ENCODE data around the gene RALGDS. TPM values are rescaled to one million over a fixed set of nuclear protein-coding genes. Genes with fewer than 3 reads are reported as not detected.
A peak's percentile ranks its signal among the peaks of the same experiment; 100 is the strongest.

Gene RALGDS
- total and polyA plus RNA-seq, 12 donors, result 15.6 to 45.1 (median 28.1) TPM

- H3K27ac ChIP-seq, result no peak overlapping the region
- H3K4me1 ChIP-seq, result peaks cover 0 to 11% (median 0%) of the 10 kb centered on the region in 9 donors
- no peak for DNase-seq
- intact Hi-C loops (cut with DNase I), result loop anchor here in 1 of 10 donors (10.0 kb wide), 1 partner anchor 62 kb away; no protein-coding TSS in a partner anchor
- no peak for ATAC-seq
- H3K4me3 ChIP-seq, result no peak overlapping the region
- H3K9me3 ChIP-seq, result no peaks in the 10 kb centered on the region
- TF ChIP-seq CTCF (IDR thresholded peaks at IDR 0.05), result no peak
- H3K36me3 ChIP-seq, result peaks cover 5 to 98% (median 64%) of the 10 kb centered on the region in 9 donors
- no peaks in the 10 kb centered on the region for H3K27me3 ChIP-seq
- 95 to 96% methylated on average over 17 of the region's 17 CpGs for WGBS, 2 donors
Observed at GRCh38 chr9:133106511-133107244, 14.4 kb downstream of the RALGDS start.

GRCh38 chr9:133105461-133105770 lies 15.6 kb downstream of the RALGDS start:
- Histone ChIP-seq H3K4me3 (no peak overlapping the region), H3K27ac (no peak overlapping the region), H3K9me3 (no peaks in the 10 kb centered on the region), H3K27me3 (no peaks in the 10 kb centered on the region), H3K4me1 (peaks cover 0 to 7% (median 0%) of the 10 kb centered on the region in 9 donors), H3K36me3 (peaks cover 11 to 98% (median 73%) of the 10 kb centered on the region in 9 donors)
- intact Hi-C loops (cut with DNase I), result loop anchor here in 1 of 10 donors (10.0 kb wide), 1 partner anchor 61 kb away; no protein-coding TSS in a partner anchor
- no peak for DNase-seq
- TF ChIP-seq CTCF (IDR thresholded peaks at IDR 0.05), result no peak
- no peak for ATAC-seq
- 89 to 90% methylated on average over 7 of the region's 7 CpGs for WGBS, 2 donors

GRCh38 chr9:133104718-133105460 lies 16.2 kb downstream of the RALGDS start:
- Histone ChIP-seq H3K9me3 (no peaks in the 10 kb centered on the region), H3K36me3 (peaks cover 11 to 98% (median 74%) of the 10 kb centered on the region in 9 donors), H3K4me1 (peaks cover 0 to 7% (median 0%) of the 10 kb centered on the region in 9 donors), H3K27ac (no peak overlapping the region), H3K27me3 (no peaks in the 10 kb centered on the region), H3K4me3 (no peak overlapping the region)
- ATAC-seq (no peak), DNase-seq (no peak)
- WGBS, 2 donors, result 86 to 92% methylated on average over 15 of the region's 15 CpGs
- intact Hi-C loops (cut with DNase I), result loop anchor here in 1 of 10 donors (10.0 kb wide), 1 partner anchor 60 kb away; no protein-coding TSS in a partner anchor
- no peak for TF ChIP-seq CTCF (IDR thresholded peaks at IDR 0.05)

- no peak for DNase-seq
- WGBS, 2 donors, result 83 to 85% methylated on average over 12 of the region's 12 CpGs
- TF ChIP-seq CTCF (IDR thresholded peaks at IDR 0.05), result no peak
- H3K36me3 ChIP-seq, result peaks cover 8 to 98% (median 77%) of the 10 kb centered on the region in 9 donors
- no peaks in the 10 kb centered on the region for H3K27me3 ChIP-seq
- intact Hi-C loops (cut with DNase I), result loop anchor here (1.0 to 10.0 kb wide), 6 partner anchors 40 to 59 kb away; no protein-coding TSS in a partner anchor
- peak in 1 of 8 donors; percentile 6 for ATAC-seq
- peaks cover 0 to 7% (median 0%) of the 10 kb centered on the region in 9 donors for H3K4me1 ChIP-seq
- no peak overlapping the region for H3K4me3 ChIP-seq
- H3K27ac ChIP-seq, result no peak overlapping the region
- no peaks in the 10 kb centered on the region for H3K9me3 ChIP-seq
Observed at GRCh38 chr9:133103987-133104505, 17.0 kb downstream of the RALGDS start.
